ENCODE data around the gene ART4.
A peak's percentile ranks its signal among the peaks of the same experiment; 100 is the strongest.

ART4 gene

GRCh38 chr12:14850929-14851663, 7.8 kb upstream of the ART4 start:
- DNase-seq: no peak

- DNase-seq: no peak
Measured at GRCh38 chr12:14849661-14850060, 6.3 kb upstream of the ART4 start.

- DNase-seq: no peak
Measured at GRCh38 chr12:14846876-14847580, 3.7 kb upstream of the ART4 start.

- DNase-seq: no peak
Measured at GRCh38 chr12:14846042-14846587, 2.8 kb upstream of the ART4 start.

- peak; percentile 20 for DNase-seq
Measured at GRCh38 chr12:14845350-14845750, 2.0 kb upstream of the ART4 start.

- DNase-seq: no peak
Measured at GRCh38 chr12:14844401-14844800, 1.1 kb upstream of the ART4 start.

GRCh38 chr12:14842315-14842714, 1.0 kb downstream of the ART4 start:
- DNase-seq: no peak

- DNase-seq: no peak
Measured at GRCh38 chr12:14841761-14842160, 1.6 kb downstream of the ART4 start.

GRCh38 chr12:14840616-14841015, 2.7 kb downstream of the ART4 start:
- no peak for DNase-seq

- DNase-seq: no peak
Measured at GRCh38 chr12:14839262-14839661, 4.1 kb downstream of the ART4 start.

- no peak for DNase-seq
Measured at GRCh38 chr12:14836336-14837210, 6.8 kb downstream of the ART4 start.

- DNase-seq: no peak
Measured at GRCh38 chr12:14834509-14834908, 8.8 kb downstream of the ART4 start.

GRCh38 chr12:14833952-14834351, 9.4 kb downstream of the ART4 start:
- DNase-seq: no peak

GRCh38 chr12:14833336-14833735, 10.0 kb downstream of the ART4 start:
- no peak for DNase-seq

GRCh38 chr12:14828892-14829291, 14.4 kb downstream of the ART4 start:
- DNase-seq: no peak

GRCh38 chr12:14827043-14827442, 16.3 kb downstream of the ART4 start:
- DNase-seq: no peak

GRCh38 chr12:14826491-14826890, 16.8 kb downstream of the ART4 start:
- no peak for DNase-seq

- no peak for DNase-seq
Measured at GRCh38 chr12:14825256-14825655, 18.1 kb downstream of the ART4 start.

GRCh38 chr12:14824012-14824634, 19.2 kb downstream of the ART4 start:
- DNase-seq: no peak

- DNase-seq: no peak
Measured at GRCh38 chr12:14814014-14814413, 29.3 kb downstream of the ART4 start, which contains the start of gene SMCO3. SMCO3 (minus strand) TSS chr12:14814182; CDS start chr12:14806680, 7,502 bp downstream.

- no peak for DNase-seq
Measured at GRCh38 chr12:14811486-14811885, 31.8 kb downstream of the ART4 start.

- no peak for DNase-seq
Measured at GRCh38 chr12:14810953-14811483, 32.3 kb downstream of the ART4 start.
